Ishikawa (cell line): Measurements from ENCODE around the gene UBE2H.

Source experiments
- CEBPB ChIP-seq: IDR thresholded peaks from 2 replicates; pipeline ENCODE4 v1.6.1; 2012
- CREB1 ChIP-seq: IDR thresholded peaks from 2 replicates; pipeline ENCODE4 v1.6.1; 2012; ENCODE audit warnings: low read depth
- EGR1 ChIP-seq: IDR thresholded peaks from 2 replicates; pipeline ENCODE4 v1.6.1; 2012
- EP300 ChIP-seq: IDR thresholded peaks from 2 replicates; pipeline ENCODE4 v1.6.1; 2012; ENCODE audit warnings: borderline replicate concordance
- FOXM1 ChIP-seq: IDR thresholded peaks from 2 replicates; pipeline ENCODE4 v1.6.1; 2012; ENCODE audit warnings: low read depth, borderline replicate concordance
- MAX ChIP-seq: IDR thresholded peaks from 2 replicates; pipeline ENCODE4 v1.6.1; 2012
- RAD21 ChIP-seq: IDR thresholded peaks from 2 replicates; pipeline ENCODE4 v1.6.1; 2012; ENCODE audit warnings: low read depth
- REST ChIP-seq: IDR thresholded peaks from 2 replicates; pipeline ENCODE4 v1.6.1; 2012; ENCODE audit warnings: low read depth, mild to moderate bottlenecking
- TAF1 ChIP-seq: IDR thresholded peaks from 2 replicates; pipeline ENCODE4 v1.6.1; 2012; ENCODE audit warnings: low read depth, mild to moderate bottlenecking
- TCF12 ChIP-seq: IDR thresholded peaks from 2 replicates; pipeline ENCODE4 v1.6.1; 2012; ENCODE audit warnings: low read depth
- TEAD4 ChIP-seq: IDR thresholded peaks from 2 replicates; pipeline ENCODE4 v1.6.1; 2012
- USF1 ChIP-seq: IDR thresholded peaks from 2 replicates; pipeline ENCODE4 v1.6.1; 2012
- YY1 ChIP-seq: IDR thresholded peaks from 2 replicates; pipeline ENCODE4 v1.6.1; 2012; ENCODE audit warnings: low read depth

- TF ChIP-seq TEAD4 = peak; percentile 68; the same call in 1 of the 2 replicates
- TF ChIP-seq TCF12 = peak; percentile 60; the same call in 1 of the 2 replicates
- TF ChIP-seq REST = no peak
- peak; percentile 81 for TF ChIP-seq MAX
- no peak for TF ChIP-seq USF1
- no peak for TF ChIP-seq CREB1
- TF ChIP-seq RAD21 = no peak
- TF ChIP-seq CEBPB = no peak
- TF ChIP-seq EP300 = peak; percentile 60; the same call in 1 of the 2 replicates
- TF ChIP-seq TAF1 = no peak
- TF ChIP-seq EGR1 = no peak
- no peak for TF ChIP-seq YY1
- TF ChIP-seq FOXM1 = no peak; the same call in 1 of the 2 replicates
Observed at GRCh38 chr7:129969881-129970446, 17.2 kb upstream of the UBE2H start.
